GM18505 (cell line): ENCODE measurements around the gene OASL.
"Not testable (repeated sequence)": the region's sequence is repeated elsewhere in the genome, so short reads cannot be mapped to it uniquely, and the experiment has no call there.

ENCODE experiments used
- ATAC-seq: cut with Tn5 transposase; IDR thresholded peaks from one replicate; pipeline ENCODE4 v1.9.1; 2021; ENCODE audit not compliant: unreplicated experiment
- POLR2A ChIP-seq: IDR thresholded peaks from 4 replicates; pipeline ENCODE4 v1.6.1; 2011; ENCODE audit warnings: borderline replicate concordance; ENCODE audit not compliant: insufficient read depth, insufficient read length; ENCODE audit errors: extremely low read depth

Gene OASL, protein sequence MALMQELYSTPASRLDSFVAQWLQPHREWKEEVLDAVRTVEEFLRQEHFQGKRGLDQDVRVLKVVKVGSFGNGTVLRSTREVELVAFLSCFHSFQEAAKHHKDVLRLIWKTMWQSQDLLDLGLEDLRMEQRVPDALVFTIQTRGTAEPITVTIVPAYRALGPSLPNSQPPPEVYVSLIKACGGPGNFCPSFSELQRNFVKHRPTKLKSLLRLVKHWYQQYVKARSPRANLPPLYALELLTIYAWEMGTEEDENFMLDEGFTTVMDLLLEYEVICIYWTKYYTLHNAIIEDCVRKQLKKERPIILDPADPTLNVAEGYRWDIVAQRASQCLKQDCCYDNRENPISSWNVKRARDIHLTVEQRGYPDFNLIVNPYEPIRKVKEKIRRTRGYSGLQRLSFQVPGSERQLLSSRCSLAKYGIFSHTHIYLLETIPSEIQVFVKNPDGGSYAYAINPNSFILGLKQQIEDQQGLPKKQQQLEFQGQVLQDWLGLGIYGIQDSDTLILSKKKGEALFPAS

DNA sequence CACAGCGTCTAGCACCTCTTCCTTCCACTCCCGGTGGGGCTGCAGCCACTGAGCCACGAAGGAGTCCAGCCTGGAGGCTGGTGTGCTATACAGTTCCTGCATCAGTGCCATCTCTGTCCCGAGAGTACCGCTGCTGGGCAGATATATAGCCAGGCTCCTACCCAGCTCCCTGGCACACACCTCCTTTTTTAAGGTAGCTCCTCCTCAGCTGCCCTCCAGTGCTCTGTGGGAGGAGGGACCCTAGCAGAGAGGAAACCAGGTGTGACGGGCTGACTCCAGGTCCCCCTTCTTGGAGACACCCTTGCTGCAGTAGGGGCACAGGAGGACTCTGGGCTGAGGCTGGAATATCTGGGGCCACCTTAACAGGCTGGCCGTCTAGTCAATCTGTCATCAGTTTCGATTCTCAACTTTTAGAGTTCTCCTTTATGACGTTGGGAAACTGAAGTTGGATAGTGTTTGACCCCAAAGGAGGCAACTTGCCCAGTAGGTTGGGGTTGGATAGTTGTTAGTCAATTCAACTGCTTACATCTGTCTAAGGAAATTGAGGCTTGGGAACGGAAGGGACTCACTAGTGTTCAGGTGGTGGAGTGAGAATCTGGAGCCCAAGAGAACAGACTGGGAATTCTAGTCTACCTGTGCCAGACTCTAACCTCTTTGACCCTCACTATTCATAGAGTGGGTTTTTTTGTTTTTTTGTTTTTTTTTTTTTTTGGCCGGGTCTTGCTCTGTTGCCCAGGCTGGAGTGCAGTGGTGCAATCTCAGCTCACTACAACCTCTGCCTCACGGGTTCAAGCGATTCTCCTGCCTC, at the start of gene OASL:
Gene OASL (minus strand): TSS at position 386 of the 808 bp plus-strand sequence. CDS start 275 bp downstream, at position 111.
- TF ChIP-seq POLR2A = peak; percentile 84
- ATAC-seq = no peak

- ATAC-seq = no peak
- no peak for TF ChIP-seq POLR2A
These were observed 49.1 kb upstream of the OASL start for GRCh38 chr12:121088195-121088585.

DNA sequence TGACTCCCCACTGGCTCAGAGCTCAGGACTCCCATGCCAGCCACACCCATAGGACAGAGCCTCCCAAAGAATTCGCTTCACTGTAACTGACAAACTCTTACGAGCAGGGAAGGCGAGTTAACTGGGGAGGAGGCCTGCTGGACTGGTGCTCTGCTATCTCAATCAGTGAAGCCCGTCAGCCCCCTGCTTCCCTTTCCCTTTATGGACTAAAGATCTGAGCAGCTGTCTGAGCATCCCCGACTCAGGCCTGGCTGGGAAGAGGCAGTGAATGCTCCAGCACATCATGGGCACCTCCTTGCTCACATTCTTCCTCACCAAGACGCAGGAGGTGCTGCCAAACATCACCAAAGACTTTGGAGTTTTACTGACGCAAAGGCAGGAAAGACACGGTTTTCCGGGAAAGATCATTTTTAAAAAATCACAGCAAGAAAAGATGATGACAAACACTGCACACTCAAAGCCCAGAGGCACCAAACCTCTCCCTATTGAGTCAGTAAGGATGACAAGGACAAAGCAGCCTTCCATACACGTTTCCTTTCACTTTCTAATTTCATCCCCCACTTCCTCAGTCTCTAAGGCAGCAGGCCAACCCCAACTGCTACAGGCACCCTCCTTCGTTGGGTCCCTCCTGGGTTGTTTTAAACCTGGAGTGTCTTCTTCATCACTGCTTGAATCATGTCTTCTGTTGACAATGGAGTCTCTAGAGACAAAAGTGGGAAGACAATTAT, 48.6 kb upstream of the OASL start:
- no peak for ATAC-seq
- TF ChIP-seq POLR2A = no peak

- ATAC-seq = no peak
- no peak for TF ChIP-seq POLR2A
These were observed 47.8 kb upstream of the OASL start for GRCh38 chr12:121086781-121087295.

DNA sequence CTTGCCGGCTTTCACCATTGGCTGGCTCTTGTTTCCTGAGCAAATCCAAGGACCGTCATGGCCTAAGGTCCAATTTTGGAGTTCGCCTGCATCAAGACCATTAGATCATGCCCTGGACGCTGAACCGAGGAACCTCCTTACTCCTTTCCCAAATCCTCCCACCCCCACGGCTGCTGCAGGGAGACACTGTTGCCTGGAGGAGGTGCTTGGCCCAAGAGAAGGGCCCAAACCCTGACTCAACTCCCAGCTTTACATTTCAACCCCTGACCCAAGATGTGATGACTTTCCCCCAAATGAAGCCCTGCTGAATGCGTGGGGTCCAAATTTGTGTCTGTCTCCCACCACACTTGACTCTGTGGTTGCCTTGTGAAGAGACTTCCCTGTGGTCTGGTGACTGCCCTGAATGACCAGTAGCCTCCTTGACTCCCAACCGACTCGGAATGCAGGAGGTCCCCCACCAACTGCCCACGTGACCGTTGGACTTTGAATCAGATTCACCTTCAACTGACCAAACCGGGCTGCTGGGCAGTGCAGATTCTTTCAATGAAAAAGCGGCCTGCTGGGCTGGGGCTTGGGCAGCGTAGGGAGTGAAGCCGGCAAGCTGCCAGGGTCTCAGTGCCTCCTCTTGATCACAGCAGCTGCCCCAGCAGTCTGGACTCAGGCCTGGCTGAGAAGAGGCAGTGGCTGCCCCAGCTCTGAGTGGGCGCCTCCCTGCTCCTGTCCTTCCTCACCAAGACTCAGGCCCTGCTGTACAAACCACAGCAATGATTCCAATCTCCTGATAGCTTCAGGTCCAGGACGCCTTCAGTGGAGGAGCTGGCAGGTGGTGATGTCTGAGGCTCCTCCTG, 46.7 kb upstream of the OASL start:
- no peak for TF ChIP-seq POLR2A
- no peak for ATAC-seq

DNA sequence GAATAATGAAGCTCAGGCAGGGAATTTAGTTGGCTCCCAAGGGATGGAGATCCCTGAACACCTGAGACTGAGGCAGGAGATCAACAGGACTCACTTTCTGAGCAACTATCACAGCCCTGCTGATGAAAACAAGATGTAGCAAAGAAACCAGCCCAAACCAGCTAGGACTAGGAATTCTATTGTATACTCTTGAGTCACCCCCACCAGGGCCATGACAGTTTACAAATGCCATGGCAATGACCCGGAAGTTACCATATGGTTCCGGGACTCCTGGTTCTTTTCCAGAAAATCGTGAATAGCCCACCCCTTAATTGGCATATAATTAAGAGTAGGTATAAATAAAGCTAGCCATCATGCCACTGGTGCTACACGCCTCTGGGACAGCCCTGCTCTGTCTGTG, 46.0 kb upstream of the OASL start:
- ATAC-seq = no peak
- no peak for TF ChIP-seq POLR2A

- ATAC-seq = no peak
- TF ChIP-seq POLR2A = no peak
These were observed 45.2 kb upstream of the OASL start for GRCh38 chr12:121084229-121084628.

DNA sequence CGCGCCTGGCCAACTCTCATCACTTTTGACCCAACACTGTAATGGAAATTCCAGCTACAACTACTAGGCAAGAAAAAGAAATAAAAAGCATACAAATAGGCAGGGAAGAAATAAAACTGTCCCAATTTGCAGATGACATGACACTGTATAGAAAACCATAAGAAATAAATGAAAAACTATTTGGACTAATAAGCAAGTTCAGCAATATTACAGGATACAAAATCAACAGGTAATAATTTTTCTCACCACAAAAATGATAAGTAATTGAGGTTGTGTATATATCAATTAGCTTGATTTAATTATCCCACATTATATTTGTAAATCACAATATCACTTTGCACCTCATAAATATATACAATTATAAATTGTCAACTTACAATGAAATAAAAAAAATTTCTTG, 41.9 kb upstream of the OASL start:
- ATAC-seq = no peak
- no peak for TF ChIP-seq POLR2A

GRCh38 chr12:121079736-121080272, 40.8 kb upstream of the OASL start:
- no peak for TF ChIP-seq POLR2A
- ATAC-seq = no peak

DNA sequence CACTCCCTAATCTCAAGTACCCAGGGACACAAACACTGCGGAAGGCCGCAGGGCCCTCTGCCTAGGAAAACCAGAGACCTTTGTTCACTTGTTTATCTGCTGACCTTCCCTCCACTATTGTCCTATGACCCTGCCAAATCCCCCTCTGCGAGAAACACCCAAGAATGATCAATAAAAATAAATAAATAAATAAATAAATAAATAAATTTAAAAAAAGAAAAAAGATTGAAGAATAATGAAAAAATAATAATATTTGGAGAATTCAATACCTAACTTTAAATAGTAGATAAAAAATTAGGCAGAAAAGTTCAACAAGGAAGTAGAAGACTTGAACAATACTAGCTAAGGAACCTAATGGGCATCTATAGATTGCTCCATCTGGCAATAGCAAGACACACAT, 38.4 kb upstream of the OASL start:
- ATAC-seq = not testable (repeated sequence)

- ATAC-seq = not testable (repeated sequence)
These were observed 36.9 kb upstream of the OASL start for GRCh38 chr12:121075911-121076310.

- no peak for TF ChIP-seq POLR2A
These were observed 33.1 kb upstream of the OASL start for GRCh38 chr12:121072147-121072546.

More at GRCh38 chr12:121072147-121072546, 33.1 kb upstream of the OASL start:
- no peak for ATAC-seq
